T-helper 22 cell (primary cell): ENCODE data around the gene GNAS.
"Not testable (repeated sequence)": the region's sequence is repeated elsewhere in the genome, so short reads cannot be mapped to it uniquely, and the experiment has no call there.

ENCODE experiments used
- DNase-seq: peaks from one replicate; pipeline ENCODE4 v3.0.0-alpha.2; 2020; ENCODE audit warnings: low read depth

Gene GNAS

DNA sequence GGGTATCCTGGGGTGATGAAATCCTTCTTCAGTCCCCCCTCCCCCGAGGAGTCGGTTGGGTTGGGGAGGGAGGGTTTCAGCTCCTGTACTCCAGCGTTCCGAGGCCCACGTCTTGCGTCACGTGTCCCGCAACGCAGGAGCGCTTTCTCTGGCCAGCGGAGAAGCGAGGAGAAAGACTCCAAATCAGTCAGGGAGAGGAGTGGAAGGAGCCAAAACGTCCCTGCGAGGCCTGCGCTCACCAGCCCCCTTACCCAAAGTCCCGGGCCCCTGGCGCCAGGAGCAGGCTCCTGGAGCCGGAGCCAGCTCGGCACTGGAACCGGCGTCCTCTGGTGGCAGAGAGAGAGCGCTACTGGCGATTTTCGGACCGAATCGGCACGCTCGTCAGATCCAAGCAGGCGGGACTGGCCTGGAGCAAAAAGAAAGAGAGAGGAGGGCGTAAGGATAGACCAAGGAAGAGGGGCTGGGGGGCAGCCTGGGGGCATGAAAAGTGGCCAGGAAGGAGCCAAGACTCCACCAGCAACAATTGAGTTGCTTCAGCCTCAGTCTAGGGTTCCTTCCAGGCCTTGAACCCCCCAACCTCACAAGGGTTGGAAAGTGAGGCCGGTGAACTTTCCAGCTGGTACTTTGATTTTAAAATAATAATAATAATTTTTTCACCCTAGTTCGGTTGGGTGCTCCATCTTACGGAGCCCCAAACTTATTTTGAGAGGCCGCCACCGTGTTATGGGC lies at the start of gene GNAS:
Gene GNAS (plus strand): TSS at position 174 of the 729 bp plus-strand sequence.
- DNase-seq = no peak

DNA sequence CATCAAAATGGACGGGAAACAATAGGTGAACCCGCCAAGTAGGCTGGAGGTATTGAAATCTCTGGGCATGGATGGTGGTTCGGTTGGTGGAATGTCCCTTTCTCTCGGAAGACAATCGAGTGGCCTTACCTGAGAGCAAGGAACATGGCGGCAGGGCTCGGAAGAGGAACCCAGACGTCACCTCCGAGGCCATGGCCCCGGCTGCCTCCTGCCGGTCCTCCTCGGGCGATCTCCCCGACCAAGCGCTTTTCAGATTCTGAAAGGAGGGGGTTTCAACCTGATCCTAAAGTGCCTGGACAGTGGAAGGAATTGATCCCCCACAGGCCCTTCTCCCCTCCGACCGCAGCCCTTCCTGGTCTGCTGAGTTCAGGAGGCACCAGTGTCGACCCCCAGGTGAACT lies 49.0 kb upstream of the GNAS start:
- DNase-seq = no peak

DNA sequence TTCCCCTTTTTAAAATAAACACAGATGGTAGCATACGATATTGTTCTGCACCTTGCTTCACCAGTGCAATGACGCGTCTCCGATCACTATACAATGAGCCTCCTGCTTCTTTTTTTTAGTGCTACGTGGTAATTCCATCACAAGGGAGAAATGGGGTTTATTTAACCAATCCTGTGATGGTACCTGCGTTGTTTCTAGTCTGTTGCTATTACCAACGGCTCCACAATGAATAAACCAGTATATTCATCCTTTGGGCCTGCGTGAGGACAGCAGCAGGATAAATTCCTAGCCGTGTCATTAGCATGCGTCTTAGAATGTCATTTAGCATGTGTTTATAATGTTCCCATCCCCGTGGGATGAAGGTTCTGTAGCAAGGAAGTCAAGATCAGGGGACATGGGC lies 44.7 kb upstream of the GNAS start:
- no peak for DNase-seq

DNA sequence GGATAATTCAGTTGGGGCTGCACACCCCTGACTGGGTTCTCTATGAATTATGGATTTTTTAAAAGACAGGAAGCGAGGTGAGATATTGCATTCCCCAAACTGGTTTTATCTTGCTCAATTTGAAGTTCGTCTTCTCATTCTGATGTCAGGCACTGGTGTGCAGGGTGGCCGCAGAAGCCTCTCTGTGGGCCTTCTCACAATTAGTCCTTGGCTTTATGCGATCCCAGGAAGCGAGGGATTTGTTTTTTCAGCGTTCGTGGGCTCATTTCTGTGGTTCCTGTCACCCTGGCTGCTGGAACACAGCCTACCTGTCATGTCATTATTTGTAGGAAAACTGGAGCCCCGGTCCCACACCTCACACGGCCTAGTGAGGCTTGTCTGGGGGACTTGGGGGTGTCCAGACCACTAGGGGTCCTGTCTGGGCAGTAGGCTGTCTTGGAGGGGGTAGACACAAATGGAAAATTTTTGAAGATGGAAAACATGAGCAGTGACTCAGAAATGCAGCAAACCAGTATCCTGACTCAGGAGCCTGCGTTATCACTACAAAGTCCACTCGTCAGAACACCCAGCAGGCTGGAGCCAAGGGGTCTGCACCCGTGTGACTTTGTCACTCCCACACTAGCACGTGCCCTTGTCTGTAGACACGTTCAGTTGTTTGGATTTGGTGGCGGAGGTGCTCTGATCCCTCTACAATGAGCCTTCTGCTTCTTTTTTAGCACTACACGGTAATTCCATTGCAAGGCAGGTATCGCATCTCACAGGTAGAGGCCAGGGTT lies 44.1 kb upstream of the GNAS start:
- no peak for DNase-seq

DNA sequence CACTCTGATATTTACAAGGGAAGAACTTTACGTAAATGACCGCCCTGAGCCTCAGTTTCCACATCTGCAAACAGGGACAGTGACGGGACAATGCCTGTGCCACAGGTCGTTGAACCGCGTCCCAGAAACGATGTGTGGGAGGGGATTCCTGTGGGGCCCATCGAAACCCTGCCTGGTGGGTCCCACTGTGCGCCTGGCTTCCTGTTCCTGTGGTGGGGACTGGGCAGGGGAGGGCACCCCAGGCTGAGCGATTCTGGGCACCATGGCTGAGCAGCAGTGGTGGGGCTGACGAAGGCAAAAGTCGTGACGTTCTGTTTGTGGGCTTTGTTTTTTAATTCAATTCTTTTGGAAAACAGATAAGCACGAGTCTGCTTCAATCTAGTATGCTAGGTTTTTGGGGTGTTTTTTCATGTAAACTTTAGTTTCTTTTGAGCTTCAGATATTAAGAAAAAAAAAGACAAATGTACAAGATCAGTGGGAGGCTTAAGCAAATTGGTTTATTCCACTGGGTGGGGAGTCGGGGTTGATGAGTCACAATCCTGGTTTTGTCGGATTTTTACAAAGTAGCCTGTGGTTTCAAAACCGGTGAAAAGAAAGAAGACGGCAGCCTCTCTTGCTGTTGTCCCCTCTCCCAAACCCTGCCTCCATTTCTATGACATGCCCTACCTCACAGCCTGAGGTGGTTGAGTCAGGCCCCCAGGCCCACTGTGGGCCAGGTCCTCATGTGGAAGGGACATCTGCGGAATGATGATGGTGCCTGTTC lies 42.2 kb upstream of the GNAS start:
- no peak for DNase-seq

DNA sequence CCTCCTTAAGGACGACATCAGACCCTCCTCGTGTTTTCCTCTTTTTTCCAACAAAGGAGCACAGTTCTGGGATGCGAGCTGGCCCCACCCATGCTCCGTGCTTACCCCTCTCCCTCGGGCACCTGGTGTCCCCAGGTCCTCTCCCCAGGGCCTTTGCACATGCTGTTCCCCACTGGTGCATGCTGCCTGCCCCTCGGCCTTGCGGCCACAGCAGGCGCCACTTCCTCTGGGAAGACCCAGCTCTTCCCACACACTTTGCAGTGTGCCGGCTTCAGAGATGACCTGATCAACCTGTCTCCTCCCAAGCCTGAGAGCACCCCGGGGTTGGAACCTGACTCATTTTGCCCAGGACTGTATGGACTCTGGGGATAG lies 41.7 kb upstream of the GNAS start:
- no peak for DNase-seq

DNA sequence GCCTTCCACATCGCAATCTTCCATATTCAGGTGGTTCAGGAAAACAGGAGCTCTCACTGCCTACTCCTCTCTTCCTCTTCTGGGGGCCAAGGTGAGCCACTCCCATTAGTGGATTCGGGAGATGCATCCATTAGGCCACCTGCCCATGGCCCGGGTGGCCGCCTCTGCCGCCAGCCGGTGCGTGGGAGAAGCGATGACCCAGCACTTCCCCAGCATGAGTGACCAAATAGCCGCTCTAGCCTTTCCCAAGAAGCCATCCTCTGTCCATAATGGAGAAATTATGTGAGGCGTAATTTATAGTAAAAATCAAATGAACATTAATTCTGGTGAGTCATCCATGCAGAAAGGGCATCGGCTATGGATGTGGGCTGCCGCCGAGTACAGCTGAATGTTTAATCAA lies 41.2 kb upstream of the GNAS start:
- DNase-seq = no peak

DNA sequence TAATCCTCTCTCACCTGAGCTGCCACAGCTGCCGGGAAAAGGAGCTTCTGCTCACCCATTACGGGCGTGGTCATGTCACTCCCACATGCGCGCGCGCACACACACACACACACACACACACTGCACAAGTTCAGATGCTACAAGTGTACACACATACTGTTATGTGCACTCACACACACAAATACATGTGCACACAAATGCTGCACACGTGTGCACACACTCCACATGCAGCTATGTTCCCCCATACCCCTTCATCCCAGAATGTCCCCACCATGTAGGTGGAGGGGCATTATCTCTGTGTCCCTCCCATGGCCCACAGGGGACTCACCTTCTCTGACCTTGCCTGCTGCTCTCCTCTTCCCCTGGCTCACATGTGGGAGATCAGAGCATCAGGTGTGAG lies 39.1 kb upstream of the GNAS start:
- DNase-seq = no peak

DNA sequence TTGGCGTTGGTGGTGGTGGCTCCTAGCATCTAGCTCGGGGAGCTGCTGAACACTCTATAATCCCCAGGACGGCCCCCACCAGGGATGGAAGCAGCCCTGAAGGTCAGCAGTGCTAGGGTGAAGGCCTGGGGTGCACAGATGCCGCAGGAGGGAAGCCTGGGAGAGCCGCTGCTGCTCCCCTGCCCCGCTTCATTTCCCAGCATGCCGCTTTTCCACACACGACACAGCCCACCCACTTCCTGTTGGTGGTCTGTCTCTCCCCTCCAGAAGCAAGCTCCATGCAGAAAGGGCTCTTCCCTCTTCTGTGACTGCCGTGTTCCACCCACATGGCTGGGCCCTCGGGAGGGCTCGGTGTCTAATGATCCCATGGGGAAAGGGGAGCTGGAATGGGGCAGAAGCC lies 37.1 kb upstream of the GNAS start:
- DNase-seq = no peak

DNA sequence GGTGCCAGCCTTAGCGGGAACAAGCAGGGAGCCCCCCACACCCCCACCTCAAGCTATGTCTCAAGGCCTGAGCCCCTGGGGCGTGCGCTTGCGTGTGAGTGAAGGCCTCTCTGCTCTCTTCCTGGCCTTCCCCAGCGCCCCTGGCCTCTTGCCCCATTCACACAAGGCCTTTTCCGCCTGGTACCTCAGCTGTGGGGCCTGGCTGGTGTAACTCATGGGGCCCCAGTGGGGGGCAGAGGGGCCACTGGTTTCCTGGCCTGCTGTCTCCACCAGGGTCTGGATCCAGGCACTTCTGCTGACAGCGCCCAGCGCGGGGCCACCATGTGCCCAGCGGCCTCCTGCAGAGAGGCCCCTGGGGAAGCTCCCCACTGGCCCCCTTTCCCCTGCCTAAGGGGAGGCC lies 36.5 kb upstream of the GNAS start:
- no peak for DNase-seq

DNA sequence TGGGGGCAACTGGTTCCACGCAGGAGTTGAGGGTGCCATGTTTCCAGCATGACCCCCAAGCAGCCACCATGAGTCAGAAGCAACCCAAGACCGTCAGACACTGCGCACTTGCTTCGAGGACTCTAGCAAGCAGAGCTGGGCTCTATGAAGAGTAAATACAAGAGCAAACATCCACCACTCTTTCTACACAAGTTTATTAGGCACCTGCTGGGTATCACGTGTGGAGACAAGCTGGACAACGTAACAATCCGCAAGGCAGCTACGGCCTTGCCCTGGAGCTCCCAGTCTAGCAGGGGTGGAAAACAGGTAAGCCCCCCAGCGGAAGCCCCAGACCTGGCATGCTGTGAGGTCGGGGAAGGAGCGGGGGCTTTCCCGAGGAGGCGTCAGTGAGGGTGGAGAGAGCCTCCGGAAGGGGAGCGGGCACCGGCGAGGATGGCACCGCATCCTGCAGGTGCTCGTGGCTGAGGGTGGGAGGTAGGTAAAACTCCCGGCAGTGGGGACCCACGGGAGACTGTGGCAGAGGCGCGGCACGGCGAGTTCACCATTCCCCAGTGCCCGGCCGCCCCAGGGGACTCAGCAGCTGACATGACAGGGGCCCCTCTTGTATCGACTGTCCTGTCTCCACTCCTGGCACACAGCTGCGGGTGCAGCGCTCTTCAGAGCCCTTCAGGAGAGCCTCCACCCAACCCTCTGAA lies 35.4 kb upstream of the GNAS start:
- no peak for DNase-seq

DNA sequence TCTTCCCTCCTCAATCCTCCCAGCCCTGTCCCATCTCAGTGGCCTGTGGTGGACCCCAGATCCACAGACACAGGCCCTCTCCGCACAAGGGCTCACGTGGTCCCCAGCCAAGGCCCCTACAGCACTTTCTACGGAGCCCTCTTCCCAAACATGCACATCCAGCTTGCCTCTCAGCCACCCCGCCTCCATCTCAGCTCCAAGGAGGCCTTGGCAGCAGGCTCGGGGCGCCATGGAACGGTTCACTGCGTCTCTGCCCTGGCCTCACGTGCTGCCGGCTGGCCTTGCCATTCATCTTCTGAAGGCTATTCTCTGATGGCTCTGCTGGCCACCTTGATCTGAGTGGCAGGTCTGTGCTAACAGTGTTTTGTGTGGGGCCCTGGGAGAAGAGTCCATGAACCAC lies 34.8 kb upstream of the GNAS start:
- no peak for DNase-seq

DNA sequence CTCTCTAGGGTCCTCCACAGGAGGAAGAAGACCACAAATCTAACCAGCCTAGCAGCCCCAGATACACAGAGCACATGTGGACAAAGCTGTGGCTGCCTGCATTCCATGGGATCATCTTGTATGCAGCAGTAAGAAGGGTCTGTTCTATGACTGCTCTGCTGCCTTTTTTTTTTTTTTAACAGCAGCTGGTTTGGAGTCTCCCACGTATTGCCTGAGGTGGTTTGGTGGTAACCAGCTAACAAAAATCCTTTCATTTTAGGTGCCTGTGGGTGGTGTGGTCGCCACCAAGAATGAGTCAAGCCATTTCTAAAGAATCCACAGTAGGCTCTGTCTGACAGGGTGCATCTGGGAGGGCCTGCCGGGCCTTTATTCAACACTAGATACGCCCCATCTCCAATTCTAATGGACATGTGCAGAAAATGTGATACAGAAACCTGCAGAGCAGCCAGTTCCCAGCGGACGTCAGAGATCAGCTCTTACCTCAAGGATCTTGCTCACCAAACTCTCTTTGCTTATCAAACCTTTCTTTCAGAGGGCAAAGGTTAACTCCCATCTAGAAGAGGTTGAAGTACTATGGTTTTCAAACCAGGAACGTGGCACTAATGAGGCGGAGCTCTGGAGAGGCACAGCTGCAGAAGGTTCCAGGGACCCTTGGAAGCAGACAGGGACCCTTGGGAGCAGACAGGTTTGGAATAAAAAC lies 33.8 kb upstream of the GNAS start:
- no peak for DNase-seq

DNA sequence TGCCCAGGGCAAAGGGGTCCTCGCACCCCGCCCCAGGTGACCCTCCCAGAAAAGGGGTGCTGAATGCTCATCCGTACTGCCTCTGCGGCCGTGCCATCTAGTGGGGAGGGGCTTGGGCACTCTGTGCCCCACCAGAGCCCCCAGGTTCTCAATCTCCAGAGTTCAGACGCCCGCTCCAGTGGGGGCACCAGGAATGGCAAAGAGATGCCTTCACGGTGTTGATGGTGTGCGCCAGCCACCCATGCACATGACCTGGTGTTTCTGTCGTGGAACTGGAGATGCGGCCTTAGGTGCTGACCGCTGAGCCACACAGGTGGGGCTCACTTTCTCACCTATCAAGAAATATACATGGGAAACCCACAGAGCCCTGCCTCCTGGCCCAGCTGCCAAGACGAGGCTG lies 32.6 kb upstream of the GNAS start:
- no peak for DNase-seq

DNA sequence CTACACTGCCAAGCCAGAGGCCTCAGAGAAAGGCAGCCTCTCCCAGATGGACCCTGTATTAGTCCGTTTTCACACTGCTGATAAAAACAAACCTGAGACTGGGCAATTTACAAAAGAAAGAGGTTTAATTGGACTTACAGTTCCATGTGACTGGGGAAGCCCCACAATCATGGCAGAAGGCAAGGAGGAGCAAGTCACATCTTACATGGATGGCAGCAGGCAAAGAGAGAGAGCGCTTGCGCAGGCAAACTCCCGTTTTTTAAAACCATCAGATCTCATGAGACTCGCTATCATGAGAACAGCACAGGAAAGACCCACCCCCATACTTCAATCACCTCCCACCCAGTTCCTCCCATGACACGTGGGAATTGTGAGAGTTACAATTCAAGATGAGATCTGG lies 32.0 kb upstream of the GNAS start:
- not testable (repeated sequence) for DNase-seq

DNA sequence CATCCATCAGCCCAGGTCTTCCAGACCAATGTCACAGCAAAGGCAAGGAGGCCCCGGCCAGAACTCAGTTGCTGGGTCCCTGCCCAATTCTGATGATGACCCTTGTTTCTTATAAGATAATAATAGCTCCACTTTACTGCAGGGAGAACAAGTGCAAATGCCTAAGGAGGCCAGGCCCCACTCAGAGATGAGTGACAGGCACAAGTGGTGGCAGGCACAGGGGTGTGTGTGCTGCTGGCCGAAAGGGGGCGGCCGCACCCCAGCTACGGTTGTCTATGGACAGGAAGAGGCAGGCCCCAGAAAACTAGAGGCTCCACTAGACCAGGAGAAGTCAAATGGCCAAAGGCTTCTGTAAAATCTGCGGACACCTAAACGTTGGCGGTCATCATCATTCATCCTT lies 30.4 kb upstream of the GNAS start:
- no peak for DNase-seq

DNA sequence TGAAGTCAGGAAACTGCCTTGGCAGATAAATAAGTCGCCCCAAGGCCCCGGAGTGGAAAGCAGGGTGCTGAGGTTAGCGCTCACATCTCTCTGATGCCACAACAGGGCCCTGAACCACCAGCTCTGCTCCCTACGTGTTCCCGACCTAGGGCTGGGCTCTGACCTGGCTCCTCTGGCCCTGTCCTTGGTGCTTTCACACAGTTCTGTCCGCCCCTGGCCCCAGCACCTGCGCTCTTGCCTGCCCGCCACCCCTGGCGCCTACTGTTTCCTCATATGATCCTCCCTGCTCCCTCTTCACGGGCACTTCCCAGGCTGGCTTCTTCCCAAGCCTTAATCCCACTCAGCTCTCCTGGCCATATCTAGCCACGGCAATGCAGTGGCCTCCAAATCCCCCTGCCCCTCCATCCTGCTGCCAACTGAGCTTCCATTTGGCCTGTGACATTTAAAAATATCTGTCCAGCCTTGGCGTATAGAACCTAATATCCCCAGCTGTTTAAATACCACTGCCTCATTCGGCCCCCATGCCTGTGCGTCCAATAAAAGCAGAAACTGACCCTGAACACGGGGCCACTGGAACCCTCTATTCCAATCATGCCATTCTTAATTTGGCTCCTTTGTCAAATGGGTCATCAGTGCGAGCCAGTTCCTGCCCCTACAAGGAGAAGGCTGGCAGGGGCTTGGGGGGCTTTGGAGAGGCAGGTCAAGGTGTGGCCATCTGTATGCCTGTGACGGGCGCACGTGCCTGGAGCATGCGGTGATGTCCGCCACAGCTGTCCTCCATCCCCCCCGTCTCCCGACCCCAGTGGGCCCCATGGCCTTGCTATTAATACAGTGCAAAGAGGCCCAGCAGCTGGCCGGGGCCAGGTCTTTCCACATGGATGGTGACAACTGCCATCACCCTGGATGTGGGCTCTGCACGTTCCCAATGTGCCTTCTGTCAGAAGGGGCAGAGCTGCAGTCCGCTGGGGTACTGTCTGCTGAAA lies 29.5 kb upstream of the GNAS start:
- DNase-seq = no peak

DNA sequence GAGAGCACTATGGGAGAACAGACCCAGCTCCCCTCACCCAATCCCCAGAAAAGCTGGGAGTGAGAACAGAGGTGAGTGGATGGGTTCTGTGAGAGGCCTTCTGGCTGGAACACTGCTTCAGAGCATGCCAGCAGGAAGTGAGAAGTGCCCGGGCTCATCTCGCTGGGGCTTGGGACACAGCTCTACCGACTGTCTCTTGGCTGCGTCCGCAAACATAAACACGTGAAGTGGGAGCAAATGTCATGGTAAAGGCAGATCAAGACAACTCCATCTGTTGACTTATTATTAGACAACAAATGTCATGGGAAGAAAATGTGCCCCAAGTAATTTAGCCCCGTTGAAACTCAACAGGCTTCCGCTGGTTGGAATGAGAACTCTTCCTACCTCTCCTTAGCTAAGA lies 27.7 kb upstream of the GNAS start:
- DNase-seq = no peak

DNA sequence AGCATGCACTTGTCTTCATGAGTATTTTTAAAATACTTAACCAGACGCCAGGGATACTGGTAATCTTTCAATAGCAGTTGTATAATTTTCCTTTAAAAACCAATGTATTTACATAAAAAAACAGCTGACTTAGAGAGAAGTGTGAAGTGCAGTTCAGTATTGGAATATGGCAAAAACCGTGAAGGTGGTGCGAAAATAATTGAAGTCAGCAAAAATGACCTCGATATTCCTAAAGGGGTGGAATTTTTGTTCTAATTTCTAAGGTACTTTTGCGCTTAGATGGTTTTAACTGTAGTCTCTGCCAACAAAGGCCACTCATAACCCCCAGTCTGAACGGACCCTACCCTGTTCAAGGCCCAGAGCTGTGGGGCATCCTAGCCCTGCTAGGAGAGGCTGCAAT lies 27.1 kb upstream of the GNAS start:
- no peak for DNase-seq

DNA sequence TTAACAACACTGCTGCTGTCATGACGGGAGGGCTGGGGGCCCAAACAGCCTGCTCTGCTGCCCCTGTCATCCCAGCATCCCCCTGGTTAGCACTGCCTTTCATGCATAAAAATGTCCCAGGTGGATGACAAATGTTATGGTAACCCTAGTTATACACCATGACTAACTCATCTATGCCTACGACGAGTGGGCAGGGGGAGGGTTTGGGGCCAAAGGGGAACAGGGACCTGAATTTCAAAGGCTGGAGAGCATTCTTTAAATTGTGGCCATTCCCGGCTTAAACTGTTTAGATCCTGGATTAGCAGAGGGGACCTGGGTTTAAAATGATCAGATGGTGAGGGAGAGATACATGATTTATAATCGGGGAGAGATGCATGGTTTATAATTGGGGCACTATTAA lies 26.2 kb upstream of the GNAS start:
- no peak for DNase-seq

DNA sequence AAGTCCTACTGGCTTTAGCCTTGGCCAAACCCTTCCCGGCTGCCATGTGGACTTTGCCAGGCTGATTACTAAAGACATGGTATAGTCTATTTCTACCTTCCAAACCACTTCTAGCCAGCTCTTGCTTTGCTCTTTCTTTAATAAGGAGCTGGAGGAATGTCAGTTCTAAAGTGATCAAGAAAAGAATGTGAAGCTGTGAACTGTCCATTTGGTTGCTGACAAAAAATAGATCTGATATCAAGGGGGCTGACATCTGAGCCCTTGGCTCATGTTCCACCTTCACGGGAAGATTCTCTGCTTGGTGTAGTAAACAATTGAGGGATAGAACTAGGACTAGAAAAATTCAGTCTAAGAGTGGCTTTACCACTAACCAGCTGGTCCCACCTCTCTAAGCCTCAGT lies 24.4 kb upstream of the GNAS start:
- no peak for DNase-seq
